HepG2 (cell line): ENCODE results near the gene THADA. TPM values are rescaled to one million over a fixed set of nuclear protein-coding genes. Genes with fewer than 3 reads are reported as not detected.
"Not testable (repeated sequence)": the region's sequence is repeated elsewhere in the genome, so short reads cannot be mapped to it uniquely, and the experiment has no call there.

Experiments
- ATAC-seq: fragments of 200-7000 bp; cut with Tn5 transposase; 3 replicates; pipeline ENCODE4 v1.9.1; 2020; ENCODE audit warnings: mild to moderate bottlenecking, moderate library complexity
- BruUV-seq: library from RNA; stranded (reverse); fragments of 400-500 nt; replicated peaks from 2 replicates; lab custom pipeline; 2021; lab: Mats Ljungman, UMichigan
- CTCF ChIA-PET: fragments of 300-600 bp; formaldehyde crosslinking; extraction: SDS; loops from one replicate; lab custom pipeline; 2021; ENCODE audit warnings: low total read pairs, inconsistent platforms, low intra/inter-chr PET ratio; lab: Yijun Ruan, JAX
- POLR2A ChIA-PET: fragments of 350-600 bp; sonication (Branson Sonifier 250); formaldehyde crosslinking; loops from one replicate; lab custom pipeline; 2020; ENCODE audit warnings: antibody characterized with exemption, inconsistent platforms; lab: Yijun Ruan, JAX
- DNase-seq: peaks from one replicate; pipeline ENCODE4 v3.0.0-alpha.2; 2015; ENCODE audit warnings: low spot score
- FAIRE-seq: peaks from 3 replicates; lab custom pipeline; 2011; peaks lifted over from hg19 to GRCh38; lab: Jason Lieb, UNC
- H2AFZ ChIP-seq: one replicate; pipeline ENCODE4 v1.6.1; 2011; ENCODE audit warnings: low read length, inconsistent platforms
- H3K27ac ChIP-seq: fragments of 300-600 bp; 3 replicates; pipeline ENCODE4 v1.8.0; 2011; ENCODE audit warnings: mixed run types, mild to moderate bottlenecking, mixed read lengths, low read length, inconsistent platforms; ENCODE audit not compliant: insufficient read depth; ENCODE audit errors: extremely low read length
- H3K27me3 ChIP-seq, 2 experiments: fragments of 200-600 bp in 1 of 2; 2 replicates in 1 of 2; 3 replicates in 1 of 2; pipeline versions ENCODE4 v1.6.0 to v1.8.0; 2011; ENCODE audit warnings: low read length in 2 of 2, mild to moderate bottlenecking in 2 of 2, moderate library complexity in 2 of 2, inconsistent platforms in 1 of 2; ENCODE audit not compliant: insufficient read depth in 2 of 2, control insufficient read depth in 1 of 2
- H3K36me3 ChIP-seq, 2 experiments: fragments of 200-600 bp in 1 of 2; replicated peaks in 1 of 2; 2 replicates in 1 of 2; 3 replicates in 1 of 2; pipeline versions ENCODE4 v1.5.1 to v1.8.0; 2011; ENCODE audit warnings: low read length in 2 of 2, inconsistent platforms in 1 of 2; ENCODE audit not compliant: insufficient read depth in 2 of 2, control insufficient read depth in 1 of 2
- H3K4me1 ChIP-seq: 2 replicates; pipeline ENCODE4 v1.5.1; 2012; ENCODE audit warnings: low read length, inconsistent platforms; ENCODE audit not compliant: insufficient read depth
- H3K4me2 ChIP-seq: 2 replicates; pipeline ENCODE4 v1.6.0; 2011; ENCODE audit warnings: low read depth, low read length, inconsistent platforms
- H3K4me3 ChIP-seq, 3 experiments: fragments of 200-600 bp in 1 of 3; sonication (generic), shearing (Covaris generic) in 1 of 3; replicated peaks in 1 of 3; 2 replicates each; pipeline ENCODE4 v1.5.1; 2011 to 2016; ENCODE audit warnings: low read length in 3 of 3, inconsistent platforms in 2 of 3, low read depth in 2 of 3, mild to moderate bottlenecking in 2 of 3, control low read depth in 1 of 3, mixed read lengths in 1 of 3; ENCODE audit not compliant: insufficient read depth in 1 of 3
- H3K79me2 ChIP-seq: one replicate; pipeline ENCODE4 v1.6.1; 2011; ENCODE audit warnings: low read length, inconsistent platforms; ENCODE audit not compliant: insufficient read depth
- H3K9ac ChIP-seq: 2 replicates; pipeline ENCODE4 v1.6.0; 2011; ENCODE audit warnings: mild to moderate bottlenecking, low read depth, low read length, inconsistent platforms; ENCODE audit not compliant: insufficient read depth
- H3K9me3 ChIP-seq: 2 replicates; pipeline ENCODE4 v1.5.1; 2012; ENCODE audit warnings: mild to moderate bottlenecking, low read length
- H4K20me1 ChIP-seq: 2 replicates; pipeline ENCODE4 v1.6.0; 2011; ENCODE audit warnings: inconsistent platforms, mild to moderate bottlenecking, low read length, moderate library complexity; ENCODE audit not compliant: insufficient read depth
- TOPORS ChIP-seq: sonication (generic); formaldehyde crosslinking; IDR thresholded peaks from 2 replicates; pipeline ENCODE4 v1.8.0; 2023; ENCODE audit warnings: mild to moderate bottlenecking, missing genetic modification reagents
- ZMYM2 ChIP-seq: sonication (generic); formaldehyde crosslinking; IDR thresholded peaks from 2 replicates; pipeline ENCODE4 v1.8.0; 2022; ENCODE audit warnings: mild to moderate bottlenecking, missing genetic modification reagents
- ZNF280B ChIP-seq: sonication (generic); formaldehyde crosslinking; IDR thresholded peaks from 2 replicates; pipeline ENCODE4 v1.5.0; 2020; ENCODE audit warnings: missing genetic modification reagents, mild to moderate bottlenecking, borderline replicate concordance
- ZNF280D ChIP-seq: sonication (generic); formaldehyde crosslinking; IDR thresholded peaks from 2 replicates; pipeline ENCODE4 v1.5.1; 2020; ENCODE audit warnings: mild to moderate bottlenecking, missing genetic modification reagents
- ZNF687 ChIP-seq: sonication (generic); formaldehyde crosslinking; IDR thresholded peaks from 2 replicates; pipeline ENCODE4 v1.5.1; 2020; ENCODE audit warnings: mild to moderate bottlenecking, missing genetic modification reagents, moderate library complexity
- WGBS: methylation state at CpG from one replicate; pipeline ENCODE4 v1.1.6; 2017; ENCODE audit warnings: low lambda C conversion rate; 5-methylcytosine and 5-hydroxymethylcytosine counted together
- in situ Hi-C: cut with HindIII; loops from 2 replicates; pipeline ENCODE4 v1.10.0; 2017; ENCODE audit warnings: low pct_unique_long_range_greater_than_20kb; ENCODE audit not compliant: extremely low pct_ligation_motif_present
- intact Hi-C: fragments of 100-400 bp; cut with micrococcal nuclease; formaldehyde crosslinking; loops from one replicate; pipeline ENCODE4 v1.10.0; 2022; ENCODE audit not compliant: unreplicated experiment
- polyA plus RNA-seq, 8 experiments: library from polyadenylated mRNA; depleted of rRNA in 3 of 8; stranded (reverse) in 7 of 8; unstranded in 1 of 8; fragments of >200 nt; fragmentation: Illumina TruSeq in 4 of 8; extraction: Trizol in 4 of 8; gene quantifications; 2 replicates each; pipeline versions ENCODE4 v1.2.1 to v1.2.3, GENCODE V29; 2011 to 2016; ENCODE audit warnings: low read depth in 4 of 8, missing spikeins in 1 of 8, mixed read lengths in 1 of 8; ENCODE audit not compliant: insufficient read depth in 1 of 8
- total RNA-seq, 5 experiments: library from RNA; depleted of rRNA; stranded (reverse); fragments of >200 nt; fragmentation: Illumina TruSeq; extraction: Trizol; gene quantifications; 2 replicates each; pipeline ENCODE4 v1.2.3, GENCODE V29; 2016; ENCODE audit warnings: low read depth in 1 of 5

THADA gene
- total and polyA plus RNA-seq, 2 of the 13 experiments (the other 11 are each of a cell fraction or from before 2014, with no cell fraction given), result 12.7 to 21.7 TPM

- H3K4me3 ChIP-seq, H3K9ac ChIP-seq, H4K20me1 ChIP-seq, BruUV-seq, CTCF ChIA-PET, DNase-seq, FAIRE-seq, intact Hi-C loops, H3K27me3 ChIP-seq, H2AFZ ChIP-seq, ATAC-seq, H3K79me2 ChIP-seq, in situ Hi-C loops, H3K27ac ChIP-seq, H3K4me2 ChIP-seq: not testable (repeated sequence)
- Histone ChIP-seq H3K36me3 (peaks cover 5 to 33% of the 10 kb centered on the region in 2 experiments), H3K4me1 (peaks cover 18% of the 10 kb centered on the region), H3K9me3 (peaks cover 21% of the 10 kb centered on the region)
- TF ChIP-seq ZMYM2 (peak; percentile 59; the same call in 1 of the 2 replicates), ZNF687 (CRISPR knock-in tag) (peak; percentile 24; the same call in 1 of the 2 replicates), TOPORS (CRISPR knock-in tag) (peak; percentile 79; the same call in 1 of the 2 replicates), ZNF280D (peak; percentile 79; the same call in 1 of the 2 replicates), ZNF280B (peak; percentile 73)
- 90% methylated on average over 6 of the region's 6 CpGs for WGBS
- POLR2A ChIA-PET, result interaction anchor here (0.8 kb wide), 1 partner anchor 9 kb away, joined by 3 read pairs; no protein-coding TSS in a partner anchor
Measured at GRCh38 chr2:43284347-43284746, 311.5 kb downstream of the THADA start.
